ENCODE results near the gene EHD2.

Gene EHD2

GRCh38 chr19:47693903-47694302, 19.3 kb upstream of the EHD2 start:
- no peak for TF ChIP-seq YY1 (IDR thresholded peaks at IDR 0.05; ENCODE audit: low read depth)
- no peak for TF ChIP-seq REST (IDR thresholded peaks at IDR 0.05; ENCODE audit: low read depth)

GRCh38 chr19:47694466-47695273, 18.6 kb upstream of the EHD2 start:
- TF ChIP-seq CEBPB (IDR thresholded peaks at IDR 0.05) (no peak), YY1 (IDR thresholded peaks at IDR 0.05; ENCODE audit: low read depth) (no peak), EP300 (IDR thresholded peaks at IDR 0.05; ENCODE audit: borderline replicate concordance) (no peak), TEAD4 (IDR thresholded peaks at IDR 0.05) (no peak), TAF1 (IDR thresholded peaks at IDR 0.05; ENCODE audit: low read depth) (no peak), FOXM1 (IDR thresholded peaks at IDR 0.05; ENCODE audit: borderline replicate concordance, low read depth) (no peak), EGR1 (IDR thresholded peaks at IDR 0.05) (no peak), RAD21 (IDR thresholded peaks at IDR 0.05; ENCODE audit: low read depth) (no peak), USF1 (IDR thresholded peaks at IDR 0.05) (no peak), TCF12 (IDR thresholded peaks at IDR 0.05; ENCODE audit: low read depth) (no peak), REST (IDR thresholded peaks at IDR 0.05; ENCODE audit: low read depth) (no peak), NFIC (IDR thresholded peaks at IDR 0.05) (no peak), ZBTB7A (IDR thresholded peaks at IDR 0.05; ENCODE audit: low read depth) (no peak), MAX (IDR thresholded peaks at IDR 0.05) (no peak), CREB1 (IDR thresholded peaks at IDR 0.05; ENCODE audit: low read depth) (no peak)

GRCh38 chr19:47695533-47696262, 17.5 kb upstream of the EHD2 start:
- TF ChIP-seq NFIC (IDR thresholded peaks at IDR 0.05) (no peak), USF1 (IDR thresholded peaks at IDR 0.05) (no peak), TEAD4 (IDR thresholded peaks at IDR 0.05) (no peak), ZBTB7A (IDR thresholded peaks at IDR 0.05; ENCODE audit: low read depth) (no peak), REST (IDR thresholded peaks at IDR 0.05; ENCODE audit: low read depth) (no peak)

GRCh38 chr19:47696635-47697034, 16.6 kb upstream of the EHD2 start:
- TF ChIP-seq ZBTB7A (IDR thresholded peaks at IDR 0.05; ENCODE audit: low read depth): no peak
- TF ChIP-seq TAF1 (IDR thresholded peaks at IDR 0.05; ENCODE audit: low read depth): no peak
- TF ChIP-seq EP300 (IDR thresholded peaks at IDR 0.05; ENCODE audit: borderline replicate concordance): no peak
- no peak for TF ChIP-seq CEBPB (IDR thresholded peaks at IDR 0.05)
- TF ChIP-seq YY1 (IDR thresholded peaks at IDR 0.05; ENCODE audit: low read depth): no peak

Data from Ishikawa (cell line).